A673 (cell line): ENCODE measurements around the gene MAGI1.

Experiments used
- EZH2 ChIP-seq: fragments of 200-600 bp; sonication (generic); IDR thresholded peaks from 2 replicates; pipeline ENCODE4 v1.6.1; 2017; ENCODE audit warnings: borderline replicate concordance, low read depth, mild to moderate bottlenecking, mixed read lengths, antibody characterized with exemption, low read length; ENCODE audit not compliant: poor library complexity, severe bottlenecking
- TF ChIP-seq, protein P1 (sequence below): fragments of 300-800, 200-600 bp; sonication (generic); conservative IDR thresholded peaks from 2 replicates; pipeline ENCODE4 v1.5.1; 2017; ENCODE audit warnings: low read depth, mild to moderate bottlenecking, antibody characterized with exemption, low read length, moderate library complexity, mixed read lengths

GRCh38 chr3:65619888-65620287 is 418.8 kb downstream of the MAGI1 start:
- TF ChIP-seq, protein P1, sequence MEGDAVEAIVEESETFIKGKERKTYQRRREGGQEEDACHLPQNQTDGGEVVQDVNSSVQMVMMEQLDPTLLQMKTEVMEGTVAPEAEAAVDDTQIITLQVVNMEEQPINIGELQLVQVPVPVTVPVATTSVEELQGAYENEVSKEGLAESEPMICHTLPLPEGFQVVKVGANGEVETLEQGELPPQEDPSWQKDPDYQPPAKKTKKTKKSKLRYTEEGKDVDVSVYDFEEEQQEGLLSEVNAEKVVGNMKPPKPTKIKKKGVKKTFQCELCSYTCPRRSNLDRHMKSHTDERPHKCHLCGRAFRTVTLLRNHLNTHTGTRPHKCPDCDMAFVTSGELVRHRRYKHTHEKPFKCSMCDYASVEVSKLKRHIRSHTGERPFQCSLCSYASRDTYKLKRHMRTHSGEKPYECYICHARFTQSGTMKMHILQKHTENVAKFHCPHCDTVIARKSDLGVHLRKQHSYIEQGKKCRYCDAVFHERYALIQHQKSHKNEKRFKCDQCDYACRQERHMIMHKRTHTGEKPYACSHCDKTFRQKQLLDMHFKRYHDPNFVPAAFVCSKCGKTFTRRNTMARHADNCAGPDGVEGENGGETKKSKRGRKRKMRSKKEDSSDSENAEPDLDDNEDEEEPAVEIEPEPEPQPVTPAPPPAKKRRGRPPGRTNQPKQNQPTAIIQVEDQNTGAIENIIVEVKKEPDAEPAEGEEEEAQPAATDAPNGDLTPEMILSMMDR = no peak
- TF ChIP-seq EZH2 = no peak
